Adrenal gland (tissue), 5 donors: Measurements from ENCODE around the gene CCDC93.

ENCODE experiments used
- CTCF ChIP-seq, 6 experiments: fragments of 450-650 bp in 4 of 6; fragments of 200-600 bp in 2 of 6; sonication (generic) in 1 of 6; IDR thresholded peaks; 1 replicate in 5 of 6; 2 replicates in 1 of 6; pipeline versions ENCODE4 v1.5.1 to v1.8.0; 2016 to 2021; ENCODE audit warnings: antibody characterized with exemption in 6 of 6, mild to moderate bottlenecking in 2 of 6, moderate library complexity in 1 of 6
- POLR2A ChIP-seq, 2 donors: fragments of 450-650 bp; IDR thresholded peaks; one replicate each; pipeline ENCODE4 v1.6.1; 2017; ENCODE audit warnings: antibody characterized with exemption in 2 of 2, mild to moderate bottlenecking in 2 of 2, moderate library complexity in 1 of 2
- donor health status: DM: no; HTN: no; CAD: no.

GRCh38 chr2:117994729-117995128, 19.1 kb downstream of the CCDC93 start:
- TF ChIP-seq CTCF (IDR thresholded peaks at IDR 0.05) (no peak), POLR2A (IDR thresholded peaks at IDR 0.05) (no peak)
